HCT116 (cell line): ENCODE measurements around the gene KDM3B.

Source experiments
- CTCF ChIP-seq, 3 experiments: fragments of 200-600 bp in 1 of 3; sonication (generic) in 1 of 3; IDR thresholded peaks in 2 of 3; conservative IDR thresholded peaks in 1 of 3; 2 replicates each; pipeline ENCODE4 v1.5.1; 2012 to 2017; ENCODE audit warnings: low read depth in 2 of 3, low read length in 2 of 3, antibody characterized with exemption in 1 of 3, borderline replicate concordance in 1 of 3, control low read depth in 1 of 3, mild to moderate bottlenecking in 1 of 3, mixed read lengths in 1 of 3, mixed run types in 1 of 3, moderate library complexity in 1 of 3; ENCODE audit not compliant: insufficient read depth in 1 of 3
- EZH2 ChIP-seq: fragments of 200-600 bp; sonication (generic); IDR thresholded peaks from 2 replicates; pipeline ENCODE4 v1.6.1; 2017; ENCODE audit warnings: antibody characterized with exemption, mixed run types
- EZH2phosphoT487 ChIP-seq: fragments of 200-600 bp; IDR thresholded peaks from 2 replicates; pipeline ENCODE4 v1.6.1; 2018; ENCODE audit warnings: antibody characterized with exemption, borderline replicate concordance
- JUND ChIP-seq: IDR thresholded peaks from 2 replicates; pipeline ENCODE4 v1.6.1; 2012
- POLR2A ChIP-seq: IDR thresholded peaks from 2 replicates; pipeline ENCODE4 v1.7.0; 2011; ENCODE audit warnings: borderline replicate concordance; ENCODE audit not compliant: insufficient read depth, insufficient read length; ENCODE audit errors: extremely low read depth
- POLR2AphosphoS5 ChIP-seq: IDR thresholded peaks from 2 replicates; pipeline ENCODE4 v1.6.1; 2011; ENCODE audit warnings: mild to moderate bottlenecking, low read depth, low read length, moderate library complexity
- RAD21 ChIP-seq: IDR thresholded peaks from 2 replicates; pipeline ENCODE4 v1.6.1; 2012; ENCODE audit warnings: low read depth, mild to moderate bottlenecking
- YY1 ChIP-seq: IDR thresholded peaks from 2 replicates; pipeline ENCODE4 v1.6.1; 2011; ENCODE audit warnings: low read length, low read depth, moderate library complexity, mild to moderate bottlenecking; ENCODE audit not compliant: insufficient replicate concordance; ENCODE audit errors: extremely low read depth
- ZNF274 ChIP-seq: fragments of 200-500 bp; sonication (Bioruptor generic); IDR thresholded peaks from 2 replicates; pipeline ENCODE4 v1.6.1; 2014; ENCODE audit warnings: mild to moderate bottlenecking, low read depth, low read length, inconsistent platforms
- TF ChIP-seq, protein P1 (sequence below): IDR thresholded peaks from 2 replicates; pipeline ENCODE4 v1.6.1; 2012; ENCODE audit warnings: low read depth
- TF ChIP-seq, protein P2 (sequence below): IDR thresholded peaks from 2 replicates; pipeline ENCODE4 v1.6.1; 2012

DNA sequence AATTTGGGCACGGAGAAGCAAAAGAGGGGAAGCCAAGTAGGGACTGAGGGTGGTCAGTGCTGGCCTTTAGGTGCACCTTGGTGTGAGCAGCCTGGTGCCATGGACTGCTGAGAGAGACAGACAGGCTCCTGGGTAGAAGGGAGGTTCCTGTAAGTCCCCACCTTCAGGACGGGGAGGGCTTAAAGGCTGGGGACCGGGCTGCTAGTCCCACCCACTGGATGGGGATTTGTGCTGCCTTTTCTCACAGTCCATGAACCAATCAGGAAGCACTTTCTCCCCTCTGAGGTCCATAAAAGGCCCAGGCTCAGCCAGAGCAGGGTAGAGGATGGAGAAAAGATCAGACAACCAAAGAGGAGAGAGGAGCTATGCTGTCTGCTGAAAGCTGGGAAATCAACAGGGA, 36.1 kb upstream of the KDM3B start:
- TF ChIP-seq EZH2: no peak
- TF ChIP-seq POLR2A: no peak
- no peak for TF ChIP-seq YY1
- no peak for TF ChIP-seq CTCF (IDR thresholded peaks at IDR 0.05 in 2 of 3, conservative IDR thresholded peaks at IDR 0.05 in 1 of 3; ENCODE audit: borderline replicate concordance in 1 of 3, insufficient read depth in 1 of 3, low read depth in 2 of 3, low read length in 2 of 3)
- TF ChIP-seq JUND: no peak
- TF ChIP-seq POLR2AphosphoS5: no peak
- TF ChIP-seq, protein P1, sequence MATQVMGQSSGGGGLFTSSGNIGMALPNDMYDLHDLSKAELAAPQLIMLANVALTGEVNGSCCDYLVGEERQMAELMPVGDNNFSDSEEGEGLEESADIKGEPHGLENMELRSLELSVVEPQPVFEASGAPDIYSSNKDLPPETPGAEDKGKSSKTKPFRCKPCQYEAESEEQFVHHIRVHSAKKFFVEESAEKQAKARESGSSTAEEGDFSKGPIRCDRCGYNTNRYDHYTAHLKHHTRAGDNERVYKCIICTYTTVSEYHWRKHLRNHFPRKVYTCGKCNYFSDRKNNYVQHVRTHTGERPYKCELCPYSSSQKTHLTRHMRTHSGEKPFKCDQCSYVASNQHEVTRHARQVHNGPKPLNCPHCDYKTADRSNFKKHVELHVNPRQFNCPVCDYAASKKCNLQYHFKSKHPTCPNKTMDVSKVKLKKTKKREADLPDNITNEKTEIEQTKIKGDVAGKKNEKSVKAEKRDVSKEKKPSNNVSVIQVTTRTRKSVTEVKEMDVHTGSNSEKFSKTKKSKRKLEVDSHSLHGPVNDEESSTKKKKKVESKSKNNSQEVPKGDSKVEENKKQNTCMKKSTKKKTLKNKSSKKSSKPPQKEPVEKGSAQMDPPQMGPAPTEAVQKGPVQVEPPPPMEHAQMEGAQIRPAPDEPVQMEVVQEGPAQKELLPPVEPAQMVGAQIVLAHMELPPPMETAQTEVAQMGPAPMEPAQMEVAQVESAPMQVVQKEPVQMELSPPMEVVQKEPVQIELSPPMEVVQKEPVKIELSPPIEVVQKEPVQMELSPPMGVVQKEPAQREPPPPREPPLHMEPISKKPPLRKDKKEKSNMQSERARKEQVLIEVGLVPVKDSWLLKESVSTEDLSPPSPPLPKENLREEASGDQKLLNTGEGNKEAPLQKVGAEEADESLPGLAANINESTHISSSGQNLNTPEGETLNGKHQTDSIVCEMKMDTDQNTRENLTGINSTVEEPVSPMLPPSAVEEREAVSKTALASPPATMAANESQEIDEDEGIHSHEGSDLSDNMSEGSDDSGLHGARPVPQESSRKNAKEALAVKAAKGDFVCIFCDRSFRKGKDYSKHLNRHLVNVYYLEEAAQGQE: no peak
- TF ChIP-seq EZH2phosphoT487: no peak
- TF ChIP-seq RAD21: no peak
- TF ChIP-seq, protein P2, sequence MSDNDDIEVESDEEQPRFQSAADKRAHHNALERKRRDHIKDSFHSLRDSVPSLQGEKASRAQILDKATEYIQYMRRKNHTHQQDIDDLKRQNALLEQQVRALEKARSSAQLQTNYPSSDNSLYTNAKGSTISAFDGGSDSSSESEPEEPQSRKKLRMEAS: no peak
- TF ChIP-seq ZNF274: no peak
